Parathyroid adenoma (tissue), 2 donors: ENCODE data around the gene KNCN.
A peak's percentile ranks its signal among the peaks of the same experiment; 100 is the strongest.

Experiments used
- H2AFZ ChIP-seq: fragments of 300-600 bp; sonication (generic); one replicate; pipeline ENCODE4 v1.7.0; 2017; ENCODE audit warnings: antibody characterized with exemption, mild to moderate bottlenecking
- H3K27ac ChIP-seq: fragments of 300-600 bp; sonication (generic); one replicate; pipeline ENCODE4 v1.7.0; 2017
- H3K27me3 ChIP-seq: fragments of 300-600 bp; sonication (generic); one replicate; pipeline ENCODE4 v1.7.0; 2017; ENCODE audit warnings: low read length; ENCODE audit not compliant: control insufficient read depth, insufficient read depth
- H3K36me3 ChIP-seq: fragments of 300-600 bp; sonication (generic); one replicate; pipeline ENCODE4 v1.7.0; 2017; ENCODE audit warnings: low read length; ENCODE audit not compliant: control insufficient read depth, insufficient read depth
- H3K4me1 ChIP-seq: fragments of 300-600 bp; sonication (generic); one replicate; pipeline ENCODE4 v1.7.0; 2017; ENCODE audit warnings: control low read depth
- H3K4me2 ChIP-seq: fragments of 300-600 bp; sonication (generic); one replicate; pipeline ENCODE4 v1.7.0; 2017; ENCODE audit warnings: low read length
- H3K4me3 ChIP-seq: fragments of 300-600 bp; sonication (generic); one replicate; pipeline ENCODE4 v1.7.0; 2017; ENCODE audit warnings: low read depth, low read length
- H3K79me2 ChIP-seq: fragments of 300-600 bp; sonication (generic); one replicate; pipeline ENCODE4 v1.7.0; 2017; ENCODE audit warnings: control low read depth
- H3K9ac ChIP-seq: fragments of 300-600 bp; sonication (generic); one replicate; pipeline ENCODE4 v1.7.0; 2017; ENCODE audit warnings: mild to moderate bottlenecking
- H3K9me3 ChIP-seq: fragments of 300-600 bp; sonication (generic); one replicate; pipeline ENCODE4 v1.7.0; 2017; ENCODE audit warnings: low read length; ENCODE audit not compliant: control insufficient read depth
- CTCF ChIP-seq: fragments of 300-600 bp; sonication (generic); IDR thresholded peaks from one replicate; pipeline ENCODE4 v1.7.0; 2017; ENCODE audit warnings: antibody characterized with exemption, mild to moderate bottlenecking
- donor health status: primary hyperparathyroidism.

KNCN gene

GRCh38 chr1:46525253-46525983 is 26.0 kb downstream of the KNCN start:
- no peak overlapping the region for H3K4me2 ChIP-seq
- no peak overlapping the region for H3K27ac ChIP-seq
- no peak overlapping the region for H3K9ac ChIP-seq
- no peak overlapping the region for H2AFZ ChIP-seq
- H3K4me1 ChIP-seq, result peaks cover 21% of the 10 kb centered on the region
- H3K9me3 ChIP-seq, result no peaks in the 10 kb centered on the region
- no peaks in the 10 kb centered on the region for H3K79me2 ChIP-seq
- no peaks in the 10 kb centered on the region for H3K27me3 ChIP-seq
- TF ChIP-seq CTCF, result no peak
- no peak overlapping the region for H3K4me3 ChIP-seq
- H3K36me3 ChIP-seq, result no peaks in the 10 kb centered on the region

GRCh38 chr1:46524843-46525242 is 26.6 kb downstream of the KNCN start:
- no peaks in the 10 kb centered on the region for H3K9me3 ChIP-seq
- no peaks in the 10 kb centered on the region for H3K79me2 ChIP-seq
- H3K27me3 ChIP-seq, result no peaks in the 10 kb centered on the region
- no peak overlapping the region for H3K9ac ChIP-seq
- H3K4me2 ChIP-seq, result no peak overlapping the region
- peaks cover 21% of the 10 kb centered on the region for H3K4me1 ChIP-seq
- no peak overlapping the region for H3K4me3 ChIP-seq
- no peak overlapping the region for H2AFZ ChIP-seq
- no peak overlapping the region for H3K27ac ChIP-seq
- no peaks in the 10 kb centered on the region for H3K36me3 ChIP-seq
- TF ChIP-seq CTCF, result no peak

GRCh38 chr1:46523496-46524353 is 27.7 kb downstream of the KNCN start:
- H3K4me2 ChIP-seq, result no peak overlapping the region
- H3K4me3 ChIP-seq, result no peak overlapping the region
- no peaks in the 10 kb centered on the region for H3K79me2 ChIP-seq
- no peak overlapping the region for H3K9ac ChIP-seq
- no peak overlapping the region for H2AFZ ChIP-seq
- H3K27ac ChIP-seq, result no peak overlapping the region
- no peaks in the 10 kb centered on the region for H3K36me3 ChIP-seq
- no peak for TF ChIP-seq CTCF
- H3K9me3 ChIP-seq, result no peaks in the 10 kb centered on the region
- peaks cover 21% of the 10 kb centered on the region for H3K4me1 ChIP-seq
- no peaks in the 10 kb centered on the region for H3K27me3 ChIP-seq

GRCh38 chr1:46522969-46523320 is 28.5 kb downstream of the KNCN start:
- no peak for TF ChIP-seq CTCF
- Histone ChIP-seq H3K4me3 (peak overlapping the region; percentile 29), H3K79me2 (no peaks in the 10 kb centered on the region), H2AFZ (no peak overlapping the region), H3K9me3 (no peaks in the 10 kb centered on the region), H3K4me2 (peak overlapping the region; percentile 65), H3K27me3 (no peaks in the 10 kb centered on the region), H3K27ac (peak overlapping the region; percentile 72), H3K4me1 (peaks cover 21% of the 10 kb centered on the region), H3K36me3 (no peaks in the 10 kb centered on the region), H3K9ac (no peak overlapping the region)
